ENCODE results near the gene SNRNP70. TPM values are rescaled to one million over a fixed set of nuclear protein-coding genes. Genes with fewer than 3 reads are reported as not detected.
"Not testable (repeated sequence)": the region's sequence is repeated elsewhere in the genome, so short reads cannot be mapped to it uniquely, and the experiment has no call there.

SNRNP70 gene
- total RNA-seq, 1 donor from 2014 or later: 270 TPM

- H3K27ac Mint-ChIP-seq; H3K9me3 Mint-ChIP-seq; intact Hi-C loops (cut with micrococcal nuclease); H3K36me3 Mint-ChIP-seq (ENCODE audit: low read depth): not testable (repeated sequence)
- peaks cover 12% of the 10 kb centered on the region for H3K4me1 Mint-ChIP-seq
- H3K4me3 Mint-ChIP-seq: peak overlapping the region; percentile 84
- peak; percentile 65 for DNase-seq
- H3K27me3 Mint-ChIP-seq: peaks cover 53% of the 10 kb centered on the region
These were observed 28.2 kb upstream of the SNRNP70 start for GRCh38 chr19:49056902-49057596.

DNA sequence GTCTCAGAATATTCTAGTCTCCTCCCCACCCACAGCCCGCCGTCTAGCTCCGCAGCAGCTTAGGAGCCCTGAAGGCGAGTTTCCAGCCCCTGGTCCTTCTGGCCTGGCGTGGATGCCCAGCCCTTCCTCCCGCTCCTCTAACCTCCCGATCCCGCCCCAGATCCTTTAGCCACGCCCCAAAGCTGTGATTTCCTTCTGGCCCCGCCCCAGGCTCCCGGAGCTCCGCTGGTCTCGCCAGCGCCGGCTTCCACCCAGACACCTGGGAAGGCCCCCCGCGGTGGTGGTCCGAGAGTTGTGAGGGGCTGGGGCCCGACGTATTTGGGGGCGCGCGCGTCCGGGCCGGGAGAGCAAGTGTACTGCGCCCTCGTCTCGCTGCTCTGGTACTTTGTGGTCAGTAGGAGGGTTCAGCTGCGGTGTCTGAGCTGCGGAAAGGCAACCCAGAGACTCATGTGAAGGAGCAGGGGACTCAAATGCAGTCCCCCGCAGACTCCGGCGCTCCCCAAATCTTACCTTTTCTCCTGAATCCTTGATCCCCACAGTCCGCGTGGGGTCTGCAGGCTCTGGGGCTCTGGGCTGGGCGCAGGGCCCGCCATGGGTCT lies 27.5 kb upstream of the SNRNP70 start, which contains the start of gene CGB7:
Gene CGB7 (minus strand): TSS at position 114 of the 599 bp plus-strand sequence. CDS start 2,374 bp downstream, outside the sequence.
- Mint-ChIP-seq H3K4me3 (peak within 1 kb of the TSS; percentile 84), H3K27ac (no peak within 1 kb of the TSS), H3K27me3 (peaks cover 53% of the 10 kb centered on the region), H3K4me1 (peaks cover 12% of the 10 kb centered on the region), H3K36me3 (ENCODE audit: low read depth) (peaks cover 3% of the 10 kb centered on the region), H3K9me3 (no peaks in the 10 kb centered on the region)
- intact Hi-C loops (cut with micrococcal nuclease): no loop called here
- peak; percentile 83 for DNase-seq

DNA sequence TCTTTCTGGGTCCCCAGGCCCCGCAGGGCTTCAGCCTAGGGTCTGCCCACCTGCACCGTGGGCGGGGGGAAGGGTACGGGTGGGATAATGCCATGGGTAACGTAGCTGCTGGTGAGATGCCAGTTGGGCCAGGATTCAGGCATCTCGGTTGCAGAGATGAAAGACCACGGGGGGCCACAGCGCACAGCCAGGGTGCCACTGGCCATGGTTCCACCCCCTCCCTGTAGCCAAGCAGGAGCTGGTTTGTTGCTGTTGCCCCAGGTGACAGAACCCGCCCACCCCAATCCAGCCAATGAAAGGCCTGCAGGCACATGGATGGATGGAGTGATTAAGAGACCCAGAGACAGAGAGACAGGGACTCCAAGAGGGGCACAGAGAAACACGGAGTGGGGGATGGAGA lies 26.7 kb upstream of the SNRNP70 start:
- Mint-ChIP-seq H3K27ac (no peak overlapping the region), H3K9me3 (no peaks in the 10 kb centered on the region), H3K4me3 (peak overlapping the region; percentile 84), H3K36me3 (ENCODE audit: low read depth) (peaks cover 3% of the 10 kb centered on the region), H3K4me1 (peaks cover 12% of the 10 kb centered on the region), H3K27me3 (peaks cover 60% of the 10 kb centered on the region)
- intact Hi-C loops (cut with micrococcal nuclease): no loop called here
- DNase-seq: peak; percentile 66

DNA sequence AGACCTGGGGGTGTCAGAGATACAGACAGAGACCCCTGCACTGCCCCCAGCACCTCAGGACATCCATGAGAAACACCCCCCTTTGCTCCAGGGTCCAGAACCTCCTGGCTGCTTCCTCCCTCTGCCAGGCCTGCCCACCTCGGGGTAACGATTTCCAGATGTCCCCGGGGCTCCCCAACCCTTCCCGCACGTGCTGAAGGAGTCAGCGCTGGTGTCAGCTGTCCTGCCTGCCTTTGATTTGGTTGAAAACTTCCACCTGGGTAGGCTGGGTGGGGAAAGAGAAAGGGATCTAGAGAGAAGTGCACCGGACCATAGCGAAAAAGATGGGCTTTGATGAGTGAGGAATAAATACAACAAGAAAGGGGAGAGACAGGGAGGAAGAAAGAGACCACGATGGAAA lies 26.2 kb upstream of the SNRNP70 start:
- peaks cover 63% of the 10 kb centered on the region for H3K27me3 Mint-ChIP-seq
- H3K36me3 Mint-ChIP-seq (ENCODE audit: low read depth): peaks cover 3% of the 10 kb centered on the region
- H3K9me3 Mint-ChIP-seq: no peaks in the 10 kb centered on the region
- no peak overlapping the region for H3K27ac Mint-ChIP-seq
- DNase-seq: no peak
- intact Hi-C loops (cut with micrococcal nuclease): no loop called here
- H3K4me1 Mint-ChIP-seq: peaks cover 12% of the 10 kb centered on the region
- H3K4me3 Mint-ChIP-seq: no peak overlapping the region

GRCh38 chr19:49061000-49061399 lies 24.3 kb upstream of the SNRNP70 start:
- Mint-ChIP-seq H3K36me3 (ENCODE audit: low read depth) (peaks cover 3% of the 10 kb centered on the region), H3K27me3 (peaks cover 69% of the 10 kb centered on the region)

GRCh38 chr19:49061445-49061844 lies 23.8 kb upstream of the SNRNP70 start:
- H3K27me3 Mint-ChIP-seq: peaks cover 72% of the 10 kb centered on the region
- H3K4me3 Mint-ChIP-seq: no peak overlapping the region
- no peak for DNase-seq
- no peak overlapping the region for H3K27ac Mint-ChIP-seq
- peaks cover 12% of the 10 kb centered on the region for H3K4me1 Mint-ChIP-seq
- intact Hi-C loops (cut with micrococcal nuclease): no loop called here
- H3K9me3 Mint-ChIP-seq: no peaks in the 10 kb centered on the region
- peaks cover 3% of the 10 kb centered on the region for H3K36me3 Mint-ChIP-seq (ENCODE audit: low read depth)

More at GRCh38 chr19:49061000-49061399, 24.3 kb upstream of the SNRNP70 start:
- no peak overlapping the region for H3K4me3 Mint-ChIP-seq
- no peak for DNase-seq
- H3K4me1 Mint-ChIP-seq: peaks cover 12% of the 10 kb centered on the region
- H3K9me3 Mint-ChIP-seq: no peaks in the 10 kb centered on the region
- intact Hi-C loops (cut with micrococcal nuclease): no loop called here
- H3K27ac Mint-ChIP-seq: no peak overlapping the region

- Mint-ChIP-seq H3K27me3 (peaks cover 66% of the 10 kb centered on the region), H3K4me1 (no peaks in the 10 kb centered on the region), H3K9me3 (peaks cover 2% of the 10 kb centered on the region), H3K27ac (no peak overlapping the region), H3K4me3 (no peak overlapping the region), H3K36me3 (ENCODE audit: low read depth) (no peaks in the 10 kb centered on the region)
- intact Hi-C loops (cut with micrococcal nuclease): no loop called here
- DNase-seq: no peak
These were observed 21.1 kb upstream of the SNRNP70 start for GRCh38 chr19:49064029-49064629.

GRCh38 chr19:49064768-49065611 lies 20.3 kb upstream of the SNRNP70 start, which contains the start of gene NTF4:
Gene NTF4 (minus strand): TSS chr19:49064818. CDS start chr19:49061997, 2,821 bp downstream.
- no peak within 1 kb of the TSS for H3K4me3 Mint-ChIP-seq
- no peak within 1 kb of the TSS for H3K27ac Mint-ChIP-seq
- intact Hi-C loops (cut with micrococcal nuclease): no loop called here
- peaks cover 66% of the 10 kb centered on the region for H3K27me3 Mint-ChIP-seq
- peaks cover 7% of the 10 kb centered on the region for H3K9me3 Mint-ChIP-seq
- no peaks in the 10 kb centered on the region for H3K4me1 Mint-ChIP-seq
- no peaks in the 10 kb centered on the region for H3K36me3 Mint-ChIP-seq (ENCODE audit: low read depth)
- DNase-seq: no peak

DNA sequence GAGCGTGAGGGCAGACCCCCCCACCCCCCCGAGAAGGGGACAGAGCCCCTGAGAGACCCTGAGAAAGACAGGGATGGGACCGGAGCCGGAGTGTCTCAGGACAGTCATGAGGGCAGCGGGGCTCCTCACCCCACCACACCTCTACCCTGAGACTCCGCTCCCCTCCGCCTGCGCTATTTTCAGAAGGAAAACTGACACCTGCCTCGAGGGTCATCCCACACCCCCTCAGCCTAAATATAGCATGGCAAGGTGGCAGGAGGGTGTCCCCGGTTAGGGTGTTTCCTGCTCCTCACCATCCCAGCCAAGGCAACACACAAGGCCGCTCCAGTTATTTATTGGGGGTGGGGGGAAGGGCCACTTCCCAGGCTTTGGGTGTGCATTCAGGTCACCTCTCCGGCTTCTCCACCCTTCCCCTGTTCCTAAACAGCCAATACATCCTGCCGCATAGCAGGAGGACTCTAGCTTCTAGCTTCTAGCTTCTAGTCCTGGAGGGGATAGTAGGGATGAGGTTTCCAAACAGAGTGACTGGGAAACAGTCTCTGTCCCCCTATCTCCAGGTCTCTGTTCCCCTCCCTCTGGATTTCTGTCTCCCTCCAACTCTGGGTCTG lies 19.2 kb upstream of the SNRNP70 start:
- peaks cover 7% of the 10 kb centered on the region for H3K9me3 Mint-ChIP-seq
- H3K27me3 Mint-ChIP-seq: peaks cover 67% of the 10 kb centered on the region
- H3K27ac Mint-ChIP-seq: no peak overlapping the region
- H3K36me3 Mint-ChIP-seq (ENCODE audit: low read depth): no peaks in the 10 kb centered on the region
- no peaks in the 10 kb centered on the region for H3K4me1 Mint-ChIP-seq
- H3K4me3 Mint-ChIP-seq: no peak overlapping the region
- intact Hi-C loops (cut with micrococcal nuclease): no loop called here
- no peak for DNase-seq

GRCh38 chr19:49067554-49067953 lies 17.7 kb upstream of the SNRNP70 start:
- no peak for DNase-seq
- H3K27ac Mint-ChIP-seq: no peak overlapping the region
- H3K9me3 Mint-ChIP-seq: peaks cover 7% of the 10 kb centered on the region
- H3K4me1 Mint-ChIP-seq: no peaks in the 10 kb centered on the region
- peaks cover 67% of the 10 kb centered on the region for H3K27me3 Mint-ChIP-seq
- H3K36me3 Mint-ChIP-seq (ENCODE audit: low read depth): no peaks in the 10 kb centered on the region
- H3K4me3 Mint-ChIP-seq: no peak overlapping the region
- intact Hi-C loops (cut with micrococcal nuclease): no loop called here

DNA sequence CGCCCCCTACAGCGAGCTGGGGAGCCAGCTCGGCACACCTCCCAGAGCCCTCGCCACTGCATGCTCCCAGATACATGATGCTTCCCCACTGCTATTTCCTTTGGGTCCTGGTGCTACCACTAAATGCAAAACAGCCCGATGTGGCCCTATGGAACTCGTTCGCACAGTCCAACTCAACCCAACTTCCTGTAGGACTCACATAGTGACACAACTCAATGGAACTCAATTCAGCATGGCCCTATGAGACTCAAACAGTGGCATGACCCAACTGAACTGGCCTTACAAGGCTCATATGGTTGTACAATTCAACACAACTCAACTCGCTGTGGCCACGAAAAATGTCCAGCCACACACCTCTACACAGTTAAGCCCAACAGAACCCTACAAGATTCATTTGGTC lies 16.2 kb upstream of the SNRNP70 start:
- H3K4me1 Mint-ChIP-seq: peaks cover 5% of the 10 kb centered on the region
- H3K4me3 Mint-ChIP-seq: no peak overlapping the region
- peaks cover 7% of the 10 kb centered on the region for H3K9me3 Mint-ChIP-seq
- peaks cover 71% of the 10 kb centered on the region for H3K27me3 Mint-ChIP-seq
- no peak for DNase-seq
- peaks cover 2% of the 10 kb centered on the region for H3K36me3 Mint-ChIP-seq (ENCODE audit: low read depth)
- intact Hi-C loops (cut with micrococcal nuclease): no loop called here
- no peak overlapping the region for H3K27ac Mint-ChIP-seq

DNA sequence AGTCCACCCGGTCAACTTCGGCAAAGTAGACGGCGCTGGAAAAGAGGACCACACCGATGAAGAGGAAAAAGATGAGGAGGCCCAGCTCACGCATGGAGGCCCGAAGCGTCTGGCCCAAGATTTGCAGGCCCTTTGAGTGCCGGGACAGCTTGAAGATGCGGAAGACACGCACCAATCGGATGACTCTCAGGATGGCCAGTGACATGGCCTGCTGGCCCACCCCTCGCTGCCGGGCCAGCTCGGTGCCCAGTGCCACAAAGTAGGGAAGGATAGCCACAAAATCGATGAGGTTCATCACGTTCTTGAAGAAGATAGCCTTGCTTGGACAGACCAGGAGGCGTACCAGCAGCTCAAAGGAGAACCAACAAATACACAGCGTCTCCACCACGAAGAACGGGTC lies 14.8 kb upstream of the SNRNP70 start:
- no peak overlapping the region for H3K27ac Mint-ChIP-seq
- no peak overlapping the region for H3K4me3 Mint-ChIP-seq
- peaks cover 7% of the 10 kb centered on the region for H3K9me3 Mint-ChIP-seq
- intact Hi-C loops (cut with micrococcal nuclease): no loop called here
- peaks cover 6% of the 10 kb centered on the region for H3K4me1 Mint-ChIP-seq
- peaks cover 66% of the 10 kb centered on the region for H3K27me3 Mint-ChIP-seq
- H3K36me3 Mint-ChIP-seq (ENCODE audit: low read depth): peaks cover 2% of the 10 kb centered on the region
- DNase-seq: no peak

DNA sequence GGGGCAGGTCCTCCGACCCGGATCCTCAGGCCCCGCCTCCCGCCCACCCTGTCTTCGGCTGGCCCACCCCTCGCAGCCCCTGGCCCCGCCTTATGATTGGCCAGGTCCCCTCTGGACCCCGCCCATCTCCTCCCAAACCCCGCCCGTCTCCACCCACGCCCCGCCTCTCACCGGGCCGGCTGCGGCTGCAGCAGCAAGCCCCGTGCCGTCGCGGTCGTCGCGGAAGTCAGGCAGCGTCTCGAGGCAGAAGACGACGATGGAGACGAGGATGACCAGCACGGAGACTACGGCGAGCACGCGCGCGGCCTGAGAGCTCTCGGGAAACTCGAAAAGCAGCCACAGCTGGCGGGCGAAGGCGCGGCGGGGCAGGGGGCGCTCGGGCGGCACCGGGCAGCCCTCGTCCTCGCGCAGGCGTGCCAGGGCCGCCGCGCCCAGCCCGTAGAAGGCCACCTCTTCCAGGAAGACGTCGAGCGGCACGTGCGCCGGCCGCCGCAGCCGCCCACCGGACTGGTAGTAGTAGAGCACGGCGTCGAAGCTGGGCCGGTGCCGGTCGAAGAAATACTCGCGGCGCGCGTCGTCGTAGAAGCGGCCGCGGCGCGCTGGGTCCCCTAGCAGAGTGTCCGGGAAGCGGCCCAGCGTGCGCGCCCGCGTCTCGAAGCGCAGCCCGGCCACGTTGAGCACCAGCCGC lies 13.2 kb upstream of the SNRNP70 start:
- peaks cover 2% of the 10 kb centered on the region for H3K36me3 Mint-ChIP-seq (ENCODE audit: low read depth)
- peaks cover 6% of the 10 kb centered on the region for H3K4me1 Mint-ChIP-seq
- DNase-seq: peak; percentile 73

More for the DNA sequence above, 13.2 kb upstream of the SNRNP70 start:
- Mint-ChIP-seq H3K27me3 (peaks cover 52% of the 10 kb centered on the region), H3K4me3 (no peak overlapping the region), H3K27ac (no peak overlapping the region), H3K9me3 (peaks cover 7% of the 10 kb centered on the region)
- intact Hi-C loops (cut with micrococcal nuclease): no loop called here
